NOMO-1 (cell line): ENCODE results near the gene KEL.
"Not testable (repeated sequence)": the region's sequence is repeated elsewhere in the genome, so short reads cannot be mapped to it uniquely, and the experiment has no call there.

Source experiments
- DNase-seq, 2 experiments: peaks; one replicate each; lab custom pipeline; 2025; ENCODE audit not compliant: unreplicated experiment in 2 of 2; lab: John Stamatoyannopoulos, UW

KEL gene, protein sequence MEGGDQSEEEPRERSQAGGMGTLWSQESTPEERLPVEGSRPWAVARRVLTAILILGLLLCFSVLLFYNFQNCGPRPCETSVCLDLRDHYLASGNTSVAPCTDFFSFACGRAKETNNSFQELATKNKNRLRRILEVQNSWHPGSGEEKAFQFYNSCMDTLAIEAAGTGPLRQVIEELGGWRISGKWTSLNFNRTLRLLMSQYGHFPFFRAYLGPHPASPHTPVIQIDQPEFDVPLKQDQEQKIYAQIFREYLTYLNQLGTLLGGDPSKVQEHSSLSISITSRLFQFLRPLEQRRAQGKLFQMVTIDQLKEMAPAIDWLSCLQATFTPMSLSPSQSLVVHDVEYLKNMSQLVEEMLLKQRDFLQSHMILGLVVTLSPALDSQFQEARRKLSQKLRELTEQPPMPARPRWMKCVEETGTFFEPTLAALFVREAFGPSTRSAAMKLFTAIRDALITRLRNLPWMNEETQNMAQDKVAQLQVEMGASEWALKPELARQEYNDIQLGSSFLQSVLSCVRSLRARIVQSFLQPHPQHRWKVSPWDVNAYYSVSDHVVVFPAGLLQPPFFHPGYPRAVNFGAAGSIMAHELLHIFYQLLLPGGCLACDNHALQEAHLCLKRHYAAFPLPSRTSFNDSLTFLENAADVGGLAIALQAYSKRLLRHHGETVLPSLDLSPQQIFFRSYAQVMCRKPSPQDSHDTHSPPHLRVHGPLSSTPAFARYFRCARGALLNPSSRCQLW

DNA sequence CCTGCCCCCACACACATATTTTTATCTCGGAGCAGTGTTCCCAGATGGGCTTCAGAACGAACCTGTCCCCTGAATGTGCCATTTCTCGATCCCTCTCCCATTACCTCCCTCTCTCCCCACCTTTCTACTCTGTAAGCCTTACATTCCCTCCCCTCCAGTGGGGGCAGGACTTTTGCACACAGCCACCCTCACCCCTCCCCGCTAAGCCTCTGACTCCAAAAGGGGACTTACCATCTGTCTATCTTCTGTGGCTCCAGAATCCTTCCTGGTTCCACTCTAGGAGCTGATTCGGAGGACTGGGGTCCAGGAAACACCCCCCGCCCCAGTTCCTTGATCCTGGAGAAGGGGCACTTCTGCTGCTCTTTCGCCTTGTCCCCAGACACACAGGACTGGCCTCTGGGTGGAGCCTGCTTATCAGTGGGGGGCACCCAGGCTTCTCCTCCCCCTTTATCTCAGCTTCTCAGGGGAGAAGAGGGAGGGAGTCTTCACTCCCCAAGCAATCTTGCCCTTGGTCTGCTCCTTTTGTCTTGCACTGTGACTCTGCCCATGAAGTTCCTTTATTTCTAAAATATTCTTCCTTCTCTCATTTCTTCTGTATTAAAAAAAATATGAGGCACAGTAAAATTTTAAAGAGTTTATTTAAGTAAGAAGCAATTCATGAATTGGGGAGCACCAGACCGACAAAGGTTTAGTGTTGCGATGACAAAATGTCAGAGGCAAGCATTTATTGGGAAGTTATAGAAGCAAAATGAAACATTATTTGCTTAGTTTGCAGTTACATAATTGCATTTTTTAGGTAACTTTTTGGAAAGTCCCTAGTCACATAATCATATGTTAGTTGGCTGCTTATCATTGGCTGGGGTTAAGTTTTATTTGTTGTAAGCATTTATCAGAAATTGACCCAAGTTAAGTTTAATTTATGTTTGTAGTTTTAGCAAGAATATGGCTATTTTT, at the start of gene KEL:
KEL (minus strand) TSS at position 391 of the 954 bp plus-strand sequence; CDS start at position 234, 157 bp downstream.
- DNase-seq: no peak

DNA sequence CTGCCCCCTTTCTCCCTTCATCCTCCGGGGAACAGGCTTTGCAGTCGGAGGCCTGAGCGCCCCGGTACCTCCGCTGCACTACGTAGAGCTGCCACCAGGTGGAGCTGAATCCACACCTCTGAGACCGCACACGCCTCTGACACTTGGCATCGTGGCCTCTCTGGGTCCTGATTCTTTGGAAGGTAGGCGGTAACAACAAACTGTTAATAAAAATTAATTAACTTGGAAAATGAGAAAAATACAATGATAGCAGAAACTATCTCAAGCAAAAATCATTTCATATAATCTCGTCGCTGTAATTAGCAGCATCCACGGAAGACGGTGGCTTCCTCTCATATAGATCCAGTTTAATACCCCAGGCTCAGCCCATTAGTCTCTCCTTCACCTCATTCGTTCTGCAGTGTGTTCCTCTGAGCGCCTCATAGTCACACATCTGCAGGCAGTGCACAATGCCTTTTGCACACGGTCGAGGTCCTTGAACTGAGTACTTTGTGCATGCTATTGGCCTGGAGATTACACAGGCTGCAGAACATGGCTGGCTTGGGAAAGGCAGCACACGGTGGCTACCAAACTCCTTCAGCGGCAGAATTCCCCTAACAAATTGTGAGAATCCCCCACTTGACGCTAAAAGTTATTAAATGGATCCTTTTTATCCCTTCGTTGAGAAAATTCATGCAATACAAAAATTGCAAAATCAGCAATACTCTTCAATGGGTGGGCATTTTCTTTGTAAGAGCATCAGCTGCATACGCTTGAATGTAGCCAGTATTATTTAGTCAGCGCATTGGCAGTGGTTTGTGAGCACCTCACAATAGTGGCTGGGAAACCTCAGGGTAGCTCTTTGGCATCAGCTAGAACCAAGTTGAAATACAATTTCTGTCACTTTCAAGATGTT, 46.1 kb upstream of the KEL start:
- peak; percentile 24 to 33 for DNase-seq

DNA sequence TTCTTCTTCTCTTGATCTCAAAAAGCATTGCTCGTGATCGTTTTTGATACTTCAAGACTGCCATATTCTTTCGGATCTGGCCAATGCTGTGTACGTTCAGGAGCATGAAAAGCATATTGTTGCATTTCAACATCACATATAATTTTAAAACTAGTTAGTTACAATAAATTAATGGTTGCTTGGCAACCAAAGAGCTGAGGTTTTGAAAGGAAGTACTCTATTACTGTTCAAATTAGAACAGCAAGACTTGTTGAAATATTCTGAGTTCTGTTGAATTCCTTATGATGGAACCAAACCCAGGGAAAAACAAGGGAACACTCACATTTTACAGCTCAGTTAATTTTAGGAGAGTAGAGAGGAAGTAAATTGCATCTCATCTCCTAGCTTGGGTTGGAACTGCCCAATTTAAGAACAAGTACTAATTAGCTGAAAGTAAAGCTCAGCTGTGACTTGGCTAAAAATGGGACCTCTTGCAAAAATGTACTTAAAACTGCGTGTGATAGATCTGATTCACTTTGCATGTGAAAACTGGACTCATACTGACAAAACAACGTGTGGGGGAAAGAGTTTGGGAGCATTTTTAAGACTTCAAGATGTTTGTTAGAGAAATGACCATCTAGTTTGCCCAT, 43.6 kb upstream of the KEL start:
- DNase-seq: peak in 1 of 2 experiments; percentile 32

DNA sequence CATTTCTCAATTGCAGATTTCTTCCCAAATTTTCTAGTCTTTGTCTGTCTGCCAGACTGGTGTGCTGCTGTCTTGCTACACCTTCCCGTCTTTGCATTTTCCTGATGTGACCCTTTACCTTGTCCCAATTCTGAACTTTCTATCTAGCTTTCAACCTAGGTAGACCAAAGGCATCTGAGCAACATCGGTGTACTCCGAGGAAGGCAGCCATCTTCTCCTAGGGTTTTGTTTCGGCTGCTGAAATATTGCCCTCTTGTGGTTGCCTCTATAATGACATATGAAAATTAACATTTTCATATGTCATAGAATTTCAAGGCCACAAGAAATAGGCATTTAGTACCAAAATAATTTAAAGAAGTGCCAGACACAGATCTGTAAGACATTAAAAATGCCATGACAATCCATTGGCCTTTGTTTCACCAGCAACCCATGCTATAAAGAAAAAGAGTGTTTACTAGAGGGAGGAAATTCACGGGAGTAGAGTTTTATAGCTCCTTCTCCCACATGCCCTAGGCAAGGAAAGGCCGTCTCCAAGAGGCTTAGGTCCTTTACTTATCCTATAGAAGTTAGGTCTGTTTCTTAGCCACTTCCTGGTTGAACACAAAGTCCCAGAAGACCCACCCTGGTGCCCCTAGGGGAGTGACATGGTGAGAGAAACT, 41.4 kb upstream of the KEL start:
- DNase-seq: peak; percentile 30 to 41

DNA sequence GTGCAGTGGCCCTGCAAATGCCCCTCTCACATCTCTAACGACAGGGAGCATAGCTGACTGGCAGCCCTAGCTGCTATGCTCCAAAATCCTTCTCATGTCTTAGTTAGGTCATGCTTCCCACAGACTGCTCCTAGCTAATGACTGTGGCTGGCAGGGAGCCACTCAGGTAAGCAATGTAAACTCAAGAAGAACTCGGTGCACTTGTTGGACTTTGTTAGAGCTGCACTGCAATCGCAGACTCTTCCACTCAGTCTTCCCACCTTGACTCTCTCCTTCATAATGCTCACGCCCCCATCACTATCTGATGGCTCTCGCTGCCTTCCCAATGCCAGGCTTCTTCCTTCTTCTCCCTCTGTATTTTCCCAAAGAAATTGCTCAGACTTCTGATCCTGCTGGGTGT, 40.7 kb upstream of the KEL start:
- DNase-seq: no peak

DNA sequence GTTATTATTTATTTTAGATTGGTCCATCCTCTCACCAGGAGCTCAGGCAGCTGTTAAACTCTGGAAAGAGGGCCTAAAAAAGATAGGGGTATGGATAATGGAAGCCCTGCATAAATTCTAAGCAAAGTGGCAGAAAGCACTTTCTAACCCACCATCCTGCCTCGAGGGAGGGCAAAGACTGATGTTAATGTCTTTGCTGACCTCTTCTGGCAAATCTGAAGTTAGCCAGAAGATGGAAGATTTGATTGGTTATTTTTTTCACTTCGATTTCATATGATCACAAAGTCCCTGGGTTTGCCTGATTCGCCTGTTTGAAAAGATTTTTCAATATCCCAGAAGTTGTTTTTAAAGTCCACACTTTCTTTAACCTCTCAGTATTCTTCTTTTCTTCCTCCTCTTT, 39.9 kb upstream of the KEL start:
- no peak for DNase-seq

DNA sequence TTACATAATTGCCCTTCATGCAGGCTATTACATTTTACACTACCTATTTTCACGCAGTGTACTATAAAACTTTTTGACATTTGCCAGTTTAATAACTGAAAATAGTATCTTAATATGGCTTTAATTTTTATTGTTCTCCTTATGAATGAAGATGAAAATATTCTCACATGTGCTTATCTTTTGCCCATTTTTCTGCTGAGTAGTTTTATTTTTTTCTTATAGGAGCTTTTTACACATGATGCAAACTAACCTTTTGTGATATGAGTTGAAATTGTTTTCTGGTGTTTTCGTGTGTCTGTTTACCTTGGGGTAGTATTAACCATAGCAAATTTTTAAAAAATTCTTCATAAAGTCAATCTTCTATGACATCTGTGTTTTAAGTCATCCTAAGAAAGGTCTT, 38.5 kb upstream of the KEL start:
- DNase-seq: no peak

DNA sequence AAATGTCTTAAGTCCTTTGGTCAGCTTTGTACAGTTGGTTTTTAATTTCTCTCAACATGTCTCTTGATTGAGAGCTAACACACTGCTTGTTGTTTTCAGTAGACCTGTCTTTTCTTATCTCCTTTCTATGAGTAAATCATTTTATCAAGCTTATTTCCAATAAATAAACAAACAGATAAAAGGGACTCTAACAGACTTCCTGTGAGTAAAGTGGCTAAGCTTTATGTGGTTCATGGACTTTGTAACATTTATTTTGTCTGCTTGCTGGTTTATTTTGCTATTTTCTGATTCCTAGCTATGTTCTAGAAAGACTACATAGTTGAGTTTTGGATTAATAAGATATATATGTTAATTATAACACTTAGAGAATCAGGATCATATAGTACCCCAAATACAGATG, 37.6 kb upstream of the KEL start:
- no peak for DNase-seq

DNA sequence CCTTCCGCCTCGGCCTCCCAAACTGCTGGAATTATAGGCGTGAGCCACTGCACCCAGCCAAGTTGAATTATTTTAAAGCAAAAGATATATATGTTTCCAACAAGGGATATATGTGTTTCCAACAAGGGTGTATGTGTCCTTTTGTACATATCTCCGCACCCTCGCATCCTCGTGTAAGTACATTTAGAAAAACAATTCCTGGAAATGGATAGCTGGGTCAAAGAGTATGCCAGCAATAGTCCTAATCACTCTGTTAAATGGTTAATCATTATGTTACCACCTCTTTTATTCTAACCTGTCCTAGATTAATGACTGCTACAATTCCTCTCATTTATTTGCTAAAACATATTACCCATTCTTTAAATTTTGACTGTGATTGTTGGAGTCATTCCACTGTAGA, 36.8 kb upstream of the KEL start:
- DNase-seq: no peak

DNA sequence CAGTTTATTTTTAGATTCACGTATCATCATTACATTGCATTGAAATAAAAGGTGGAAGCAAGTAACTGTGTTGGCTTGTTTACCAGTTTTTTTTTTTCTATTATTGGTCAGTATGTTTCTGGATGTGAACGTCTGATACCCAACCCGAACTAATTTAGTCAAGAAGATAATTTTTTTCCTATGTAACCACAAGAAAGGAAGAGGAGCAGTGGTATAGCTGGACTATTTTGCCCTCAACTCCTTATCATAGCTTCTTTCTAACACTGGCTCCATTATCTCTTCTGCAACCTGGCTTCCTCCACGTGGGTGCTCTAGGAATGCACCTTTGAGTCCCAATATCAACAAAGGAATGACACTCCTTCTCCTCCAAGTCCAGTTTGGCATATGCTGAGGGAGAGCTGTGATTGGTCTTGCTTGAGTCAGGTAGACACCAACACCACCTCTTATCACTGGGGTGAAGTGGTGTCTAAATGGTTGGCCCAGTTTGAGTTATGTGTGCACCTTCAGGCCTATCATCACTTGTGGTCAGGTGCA, 35.4 kb upstream of the KEL start:
- no peak for DNase-seq

DNA sequence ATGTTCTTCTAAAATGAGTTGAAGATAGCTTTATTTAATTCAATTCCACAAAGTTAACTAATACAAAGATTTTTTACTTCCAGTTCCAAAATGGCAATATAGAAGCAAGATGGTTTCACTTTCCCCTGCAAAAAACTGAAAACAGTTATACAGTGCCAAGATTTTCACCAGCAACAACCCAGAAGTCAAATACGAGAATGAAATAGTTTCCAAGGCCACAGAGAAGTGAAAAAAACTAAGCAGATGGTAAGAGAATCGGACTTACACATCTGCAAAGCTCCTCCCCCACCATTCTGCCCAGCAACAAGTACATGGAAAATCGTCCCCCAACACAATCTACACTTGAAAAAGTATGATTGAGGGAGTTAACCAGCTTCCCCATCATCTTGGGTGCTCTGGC, 30.3 kb upstream of the KEL start:
- no peak for DNase-seq

DNA sequence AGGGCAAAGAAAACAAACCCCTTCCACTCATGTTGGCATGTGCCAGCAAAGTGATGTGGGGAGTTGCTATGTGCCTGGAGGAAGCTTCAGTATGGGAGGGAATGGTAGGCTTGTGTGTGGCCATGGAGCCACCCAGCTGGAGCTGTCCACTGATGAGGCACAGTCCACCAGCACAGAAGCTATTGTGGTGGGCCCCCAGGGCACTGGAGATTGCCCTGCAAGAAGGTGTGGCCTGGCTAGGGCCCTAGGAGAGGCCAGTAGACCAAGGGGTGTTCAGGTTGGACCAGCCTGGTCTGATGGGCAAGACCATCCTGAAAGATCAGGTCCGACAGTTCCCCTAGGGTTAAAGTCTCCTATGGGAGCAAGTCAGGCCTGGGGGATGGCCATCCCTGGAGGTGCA, 22.1 kb upstream of the KEL start:
- DNase-seq: no peak

DNA sequence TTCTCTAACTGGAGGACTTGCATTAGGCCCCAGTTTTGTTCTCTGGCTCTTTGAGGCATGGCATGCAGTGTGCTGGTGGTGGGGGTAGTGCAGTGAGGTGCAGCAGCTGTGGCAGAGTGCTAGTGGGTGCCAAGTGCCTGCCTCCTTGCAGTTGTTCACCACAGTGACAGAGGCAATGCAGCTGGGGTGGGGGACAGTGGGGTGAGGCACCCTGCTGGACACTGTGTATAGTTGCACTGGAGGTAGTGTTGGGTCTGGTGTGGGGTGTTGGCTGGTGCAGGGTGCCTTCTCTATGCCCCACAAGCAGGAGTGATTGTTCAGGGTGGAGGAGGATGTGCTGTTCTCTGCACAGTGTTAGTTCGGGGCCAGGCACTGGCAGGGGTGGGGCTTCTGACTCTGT, 21.7 kb upstream of the KEL start:
- DNase-seq: no peak

DNA sequence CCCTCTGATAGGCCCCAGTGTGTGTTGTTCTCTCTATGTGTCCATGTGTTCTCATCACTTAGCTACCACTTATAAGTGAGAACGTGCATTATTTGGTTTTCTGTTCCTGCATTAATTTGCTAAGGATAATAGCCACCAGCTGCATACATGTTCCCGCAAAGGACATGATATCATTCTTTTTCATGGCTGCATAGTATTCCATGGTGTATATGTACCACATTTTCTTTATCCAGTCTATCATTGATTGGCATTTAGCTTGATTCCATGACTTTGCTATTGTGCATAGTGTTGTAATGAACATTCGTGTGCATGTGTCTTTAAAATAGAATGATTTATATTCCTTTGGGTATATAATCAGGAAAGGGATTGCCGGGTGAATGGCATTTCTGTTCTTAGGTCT, 16.2 kb upstream of the KEL start:
- not testable (repeated sequence) for DNase-seq

DNA sequence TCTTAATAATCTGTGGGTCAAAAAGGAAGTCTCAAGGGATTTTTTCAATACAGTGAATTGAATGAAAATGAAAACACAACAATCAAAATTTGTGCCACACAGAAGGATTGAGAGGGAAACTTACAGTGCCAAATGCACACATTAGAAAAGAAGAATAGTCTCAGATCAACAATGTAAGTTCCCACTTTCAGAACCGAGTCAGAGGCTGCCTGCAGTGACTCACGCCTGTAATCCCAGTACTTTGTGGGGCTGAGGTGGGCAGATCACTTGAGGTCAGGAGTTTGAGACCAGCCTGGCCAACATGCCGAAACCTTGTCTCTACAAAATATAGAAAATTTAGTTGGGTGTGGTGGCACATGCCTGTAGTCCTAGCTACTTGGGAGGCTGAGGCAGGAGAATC, 12.5 kb upstream of the KEL start:
- DNase-seq: no peak

DNA sequence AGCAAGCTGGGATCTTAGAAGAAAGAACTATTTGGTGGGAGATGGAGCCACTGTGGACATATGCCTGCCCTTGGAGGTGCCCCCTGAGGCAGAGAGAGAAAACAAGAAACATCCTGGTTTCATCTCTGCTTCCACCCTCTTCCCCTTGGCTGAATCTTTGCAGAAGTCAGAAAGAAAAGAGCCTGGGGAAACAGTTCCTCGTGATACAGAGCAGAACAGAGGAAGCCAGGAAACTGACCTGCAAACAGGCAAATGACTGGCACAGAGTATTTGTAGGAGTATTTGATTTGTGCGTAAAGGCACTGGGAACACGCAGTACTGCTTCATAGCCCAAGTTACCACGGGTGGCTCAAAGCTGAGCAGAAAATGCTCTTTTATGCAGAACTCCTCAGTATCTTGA, 7.0 kb upstream of the KEL start:
- no peak for DNase-seq

DNA sequence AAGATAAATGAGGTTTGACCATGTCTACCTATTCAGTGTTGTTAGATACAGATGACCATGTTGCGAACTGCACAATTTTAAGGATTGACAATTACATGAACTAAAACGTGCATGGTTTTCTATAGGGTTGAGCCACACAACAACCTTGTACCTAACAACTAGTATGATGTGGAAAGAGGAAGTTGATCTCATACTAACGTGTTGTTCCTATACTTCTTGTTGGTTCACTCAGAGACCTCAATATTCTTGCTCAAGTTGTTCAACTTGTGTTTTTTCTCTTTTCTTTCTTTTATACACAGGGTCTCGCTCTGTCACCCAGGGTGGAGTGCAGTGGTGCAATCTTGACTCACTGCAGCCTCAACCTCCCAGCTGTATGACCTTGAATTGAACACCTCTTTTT, 6.1 kb upstream of the KEL start:
- DNase-seq: peak in 1 of 2 experiments; percentile 21

DNA sequence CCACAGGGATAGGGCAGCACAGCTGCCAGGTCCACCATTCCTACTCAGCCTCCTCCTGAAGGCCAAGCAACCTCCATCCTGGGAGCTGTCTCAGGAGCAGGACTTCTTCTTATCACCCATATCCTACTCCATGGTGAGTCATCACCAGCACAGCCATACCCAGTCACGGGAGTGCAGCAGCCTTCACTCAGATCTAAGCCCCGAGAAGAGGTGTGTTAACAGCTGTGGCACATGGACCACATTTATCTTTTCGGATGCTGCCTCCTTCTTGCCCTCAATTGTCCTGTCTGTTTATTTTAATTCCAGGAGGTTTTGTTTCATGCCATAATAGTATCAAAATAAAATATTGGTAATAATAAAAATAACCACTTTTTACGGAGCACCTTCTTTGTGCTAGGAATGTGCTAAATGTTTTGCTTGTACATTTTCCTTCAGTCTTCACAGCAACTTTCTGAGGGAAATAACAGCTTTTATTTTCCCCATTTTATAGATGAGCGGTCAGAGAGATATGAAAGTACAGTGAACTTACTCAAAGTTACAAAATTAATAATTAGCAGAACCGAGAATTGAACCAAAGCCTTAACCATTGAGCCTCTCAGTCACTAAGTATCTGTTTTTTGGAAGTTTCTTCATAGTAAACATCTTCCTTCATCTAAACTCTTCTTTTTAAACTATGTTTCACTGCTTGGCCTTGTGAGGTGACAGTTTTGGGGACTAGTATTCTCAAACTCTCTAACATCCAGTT, 2.5 kb upstream of the KEL start:
- no peak for DNase-seq
